Measurements from ENCODE around the gene SYPL1. TPM values are rescaled to one million over a fixed set of nuclear protein-coding genes. Genes with fewer than 3 reads are reported as not detected.

SYPL1 gene
- polyA plus RNA-seq, 1 of the 3 experiments (the other 2 are of a cell fraction), result 72.4 TPM

DNA sequence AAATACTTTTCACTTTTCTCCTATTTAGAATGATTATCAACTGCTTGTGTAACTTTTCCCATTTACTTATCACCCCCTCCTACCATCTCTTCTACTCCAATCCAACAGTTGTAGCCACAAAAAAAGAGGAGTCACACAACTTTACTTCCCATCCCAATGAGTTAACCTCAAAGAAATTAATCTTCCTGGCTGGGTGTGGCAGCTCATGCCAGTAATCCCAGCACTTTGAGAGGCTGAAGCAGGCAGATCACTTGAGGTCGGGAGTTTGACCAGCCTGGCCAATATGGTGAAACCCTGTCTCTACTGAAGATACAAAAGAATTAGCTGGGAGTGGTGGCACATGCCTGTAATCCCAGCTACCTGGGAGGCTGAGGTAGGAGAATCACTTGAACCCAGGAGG is 19.9 kb downstream of the SYPL1 start:
- POLR2A ChIA-PET, result no interaction called here
- WGBS (ENCODE audit: low lambda C conversion rate), result 94% methylated on average over 1 of the region's 1 CpG

DNA sequence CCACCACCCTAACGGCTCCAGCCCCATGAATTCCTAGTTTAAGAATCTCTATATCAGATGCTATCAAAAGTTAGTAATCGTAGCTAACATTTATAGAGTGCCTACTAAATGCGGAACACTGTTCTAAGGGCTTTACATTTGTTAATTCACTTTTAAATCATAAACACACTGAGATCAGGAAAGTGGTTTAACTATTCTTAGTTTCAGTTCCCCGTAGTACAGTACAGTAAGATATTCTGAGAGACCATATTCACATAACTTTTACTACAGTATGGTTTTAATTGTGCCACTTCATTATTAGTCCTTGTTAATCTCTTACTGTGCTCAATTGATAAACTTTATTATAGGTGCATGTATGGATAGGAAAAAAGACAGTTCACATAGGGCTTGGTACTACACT is 22.5 kb downstream of the SYPL1 start:
- ChIA-PET POLR2A (no interaction called here), CTCF (interaction anchor here (1.2 to 1.7 kb wide), 3 partner anchors 13 to 22 kb away, joined by 3 to 7 read pairs (median 4); partner anchors contain the start of gene SYPL1)
- peaks cover 7% of the 10 kb centered on the region for H3F3A ChIP-seq (replicated peaks; ENCODE audit: insufficient read depth)

More for the DNA sequence above, 19.9 kb downstream of the SYPL1 start:
- H3F3A ChIP-seq (replicated peaks; ENCODE audit: insufficient read depth), result peaks cover 9% of the 10 kb centered on the region
- H3K9me3 ChIP-seq, result no peaks in the 10 kb centered on the region
- TF ChIP-seq CTCF (IDR thresholded peaks at IDR 0.05) (no peak), POLR2AphosphoS5 (IDR thresholded peaks at IDR 0.05; ENCODE audit: low read depth, low read length) (no peak), SIN3A (IDR thresholded peaks at IDR 0.05; ENCODE audit: borderline replicate concordance, low read depth, low read length) (no peak)
- TF ChIP-seq, protein P1, sequence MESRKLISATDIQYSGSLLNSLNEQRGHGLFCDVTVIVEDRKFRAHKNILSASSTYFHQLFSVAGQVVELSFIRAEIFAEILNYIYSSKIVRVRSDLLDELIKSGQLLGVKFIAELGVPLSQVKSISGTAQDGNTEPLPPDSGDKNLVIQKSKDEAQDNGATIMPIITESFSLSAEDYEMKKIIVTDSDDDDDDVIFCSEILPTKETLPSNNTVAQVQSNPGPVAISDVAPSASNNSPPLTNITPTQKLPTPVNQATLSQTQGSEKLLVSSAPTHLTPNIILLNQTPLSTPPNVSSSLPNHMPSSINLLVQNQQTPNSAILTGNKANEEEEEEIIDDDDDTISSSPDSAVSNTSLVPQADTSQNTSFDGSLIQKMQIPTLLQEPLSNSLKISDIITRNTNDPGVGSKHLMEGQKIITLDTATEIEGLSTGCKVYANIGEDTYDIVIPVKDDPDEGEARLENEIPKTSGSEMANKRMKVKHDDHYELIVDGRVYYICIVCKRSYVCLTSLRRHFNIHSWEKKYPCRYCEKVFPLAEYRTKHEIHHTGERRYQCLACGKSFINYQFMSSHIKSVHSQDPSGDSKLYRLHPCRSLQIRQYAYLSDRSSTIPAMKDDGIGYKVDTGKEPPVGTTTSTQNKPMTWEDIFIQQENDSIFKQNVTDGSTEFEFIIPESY (IDR thresholded peaks at IDR 0.05; ENCODE audit: borderline replicate concordance, low read depth), result no peak
- H3K4me1 ChIP-seq (ENCODE audit: control insufficient read depth in 1 of 2, insufficient read depth in 2 of 2, low read depth in 1 of 2, low read length in 1 of 2), result no peaks in the 10 kb centered on the region; a peak in 1 of 4 replicates
- H3K9ac ChIP-seq, result no peak overlapping the region
- no peaks in the 10 kb centered on the region for H3K9me2 ChIP-seq
- peaks cover 67 to 94% of the 10 kb centered on the region in 2 experiments for H3K36me3 ChIP-seq (replicated peaks in 1 of 2; ENCODE audit: control insufficient read depth in 1 of 2, insufficient read depth in 2 of 2, low read length in 1 of 2)
- H3K27me3 ChIP-seq (ENCODE audit: insufficient read depth), result no peaks in the 10 kb centered on the region
- H3K27ac ChIP-seq (ENCODE audit: low read depth in 2 of 2, low read length in 1 of 2), result no peak overlapping the region
- no peak overlapping the region for H2AFZ ChIP-seq (ENCODE audit: low read depth)
- H3K4me2 ChIP-seq, result no peak overlapping the region
- CTCF ChIA-PET, result interaction anchor here (0.7 to 1.2 kb wide), 4 partner anchors 9 to 62 kb away, joined by 3 to 4 read pairs (median 3); no protein-coding TSS in a partner anchor
- no peak overlapping the region for H3K4me3 ChIP-seq (ENCODE audit: low read depth in 2 of 2, low read length in 1 of 2)
- peaks cover 7% of the 10 kb centered on the region; the same call in 1 of the 2 replicates for H3K79me2 ChIP-seq (ENCODE audit: insufficient read depth)
- no peaks in the 10 kb centered on the region for H4K20me1 ChIP-seq (ENCODE audit: insufficient read depth)
- DNase-seq, result no peak

More for the DNA sequence above, 22.5 kb downstream of the SYPL1 start:
- H3K4me1 ChIP-seq (ENCODE audit: control insufficient read depth in 1 of 2, insufficient read depth in 2 of 2, low read depth in 1 of 2, low read length in 1 of 2), result no peaks in the 10 kb centered on the region; a peak in 1 of 4 replicates
- no peak for DNase-seq
- H3K4me3 ChIP-seq (ENCODE audit: low read depth in 2 of 2, low read length in 1 of 2), result no peak overlapping the region
- TF ChIP-seq TEAD4 (IDR thresholded peaks at IDR 0.05; ENCODE audit: borderline replicate concordance, insufficient read depth) (no peak), TAF1 (IDR thresholded peaks at IDR 0.05; ENCODE audit: borderline replicate concordance, low read depth, low read length) (no peak), SMC3 (IDR thresholded peaks at IDR 0.05; ENCODE audit: low read depth, low read length) (no peak), MXI1 (IDR thresholded peaks at IDR 0.05; ENCODE audit: low read depth, low read length) (no peak), RAD21 (IDR thresholded peaks at IDR 0.05; ENCODE audit: low read length) (no peak), EZH2phosphoT487 (IDR thresholded peaks at IDR 0.05; ENCODE audit: borderline replicate concordance, low read depth) (no peak), NFIC (IDR thresholded peaks at IDR 0.05; ENCODE audit: borderline replicate concordance) (no peak), FOXJ3 (CRISPR knock-in tag; IDR thresholded peaks at IDR 0.05) (no peak), ELF1 (IDR thresholded peaks at IDR 0.05) (no peak), NRF1 (IDR thresholded peaks at IDR 0.05; ENCODE audit: low read depth, low read length) (no peak), GATA2 (CRISPR knock-in tag; IDR thresholded peaks at IDR 0.05) (no peak), RFX5 (IDR thresholded peaks at IDR 0.05; ENCODE audit: low read length) (no peak), SIN3A (IDR thresholded peaks at IDR 0.05; ENCODE audit: borderline replicate concordance, low read depth, low read length) (no peak)
- TF ChIP-seq, protein P1 (IDR thresholded peaks at IDR 0.05; ENCODE audit: borderline replicate concordance, low read depth), result no peak
- no peak overlapping the region for H3K27ac ChIP-seq (ENCODE audit: low read depth in 2 of 2, low read length in 1 of 2)
- no peaks in the 10 kb centered on the region for H3K27me3 ChIP-seq (ENCODE audit: insufficient read depth)
- no peak overlapping the region for H3K4me2 ChIP-seq
- H3K9me3 ChIP-seq, result 0 out of 2 replicates have a peak, but pooled peaks cover 3% of the 10 kb centered on the region
- H3K36me3 ChIP-seq (replicated peaks in 1 of 2; ENCODE audit: control insufficient read depth in 1 of 2, insufficient read depth in 2 of 2, low read length in 1 of 2), result peaks cover 50 to 75% of the 10 kb centered on the region in 2 experiments
- no peak overlapping the region for H2AFZ ChIP-seq (ENCODE audit: low read depth)
- no peaks in the 10 kb centered on the region for H4K20me1 ChIP-seq (ENCODE audit: insufficient read depth)
- H3K9ac ChIP-seq, result no peak overlapping the region
- H3K9me2 ChIP-seq, result no peaks in the 10 kb centered on the region; the same call in 1 of the 2 replicates
- H3K79me2 ChIP-seq (ENCODE audit: insufficient read depth), result no peaks in the 10 kb centered on the region
- WGBS (ENCODE audit: low lambda C conversion rate), result 96% methylated on average over 4 of the region's 4 CpGs

All from SK-N-SH (cell line).